Kasumi-1 (cell line): Measurements from ENCODE around the gene KLHL26.
A peak's percentile ranks its signal among the peaks of the same experiment; 100 is the strongest.
"Not testable (repeated sequence)": the region's sequence is repeated elsewhere in the genome, so short reads cannot be mapped to it uniquely, and the experiment has no call there.

Source experiments
- DNase-seq, 2 experiments: peaks; one replicate each; lab custom pipeline; 2025; lab: John Stamatoyannopoulos, UW

The KLHL26 gene, protein sequence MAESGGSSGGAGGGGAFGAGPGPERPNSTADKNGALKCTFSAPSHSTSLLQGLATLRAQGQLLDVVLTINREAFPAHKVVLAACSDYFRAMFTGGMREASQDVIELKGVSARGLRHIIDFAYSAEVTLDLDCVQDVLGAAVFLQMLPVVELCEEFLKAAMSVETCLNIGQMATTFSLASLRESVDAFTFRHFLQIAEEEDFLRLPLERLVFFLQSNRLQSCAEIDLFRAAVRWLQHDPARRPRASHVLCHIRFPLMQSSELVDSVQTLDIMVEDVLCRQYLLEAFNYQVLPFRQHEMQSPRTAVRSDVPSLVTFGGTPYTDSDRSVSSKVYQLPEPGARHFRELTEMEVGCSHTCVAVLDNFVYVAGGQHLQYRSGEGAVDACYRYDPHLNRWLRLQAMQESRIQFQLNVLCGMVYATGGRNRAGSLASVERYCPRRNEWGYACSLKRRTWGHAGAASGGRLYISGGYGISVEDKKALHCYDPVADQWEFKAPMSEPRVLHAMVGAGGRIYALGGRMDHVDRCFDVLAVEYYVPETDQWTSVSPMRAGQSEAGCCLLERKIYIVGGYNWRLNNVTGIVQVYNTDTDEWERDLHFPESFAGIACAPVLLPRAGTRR

DNA sequence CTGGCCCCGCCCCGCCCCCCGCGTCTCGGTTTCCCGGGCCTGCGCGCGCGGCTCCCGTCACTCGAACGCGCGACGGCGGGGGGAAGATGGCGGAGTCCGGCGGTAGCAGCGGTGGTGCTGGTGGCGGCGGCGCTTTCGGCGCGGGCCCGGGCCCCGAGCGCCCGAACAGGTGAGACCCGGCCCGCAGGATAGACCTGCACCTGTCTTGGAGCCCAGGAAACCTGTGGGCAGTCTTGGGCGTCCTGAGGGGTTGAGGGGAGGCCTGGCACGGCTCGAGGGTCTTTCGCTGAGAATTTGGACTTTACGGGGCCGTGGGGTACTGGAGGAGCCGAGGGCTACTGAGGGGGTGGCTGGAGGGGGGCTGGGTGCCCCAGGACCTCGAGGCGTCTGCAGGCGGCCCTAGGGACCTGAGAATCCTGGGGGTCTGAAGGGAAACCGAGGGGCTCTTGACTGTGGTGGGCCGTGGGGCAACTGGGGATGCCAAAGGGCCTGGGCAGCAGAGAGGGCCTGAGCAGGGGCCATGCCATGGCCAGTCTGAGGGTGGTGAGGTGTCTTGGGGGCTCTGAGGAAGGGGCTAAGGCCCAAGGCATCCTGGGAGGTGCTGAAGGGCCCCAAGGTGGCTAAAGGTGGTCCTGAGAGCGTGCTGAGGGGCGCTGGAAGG is at the start of gene KLHL26:
Gene KLHL26, plus strand, starts transcription at position 60 of the 661 bp plus-strand sequence. Its CDS starts 27 bp downstream, at position 87.
- no peak for DNase-seq

DNA sequence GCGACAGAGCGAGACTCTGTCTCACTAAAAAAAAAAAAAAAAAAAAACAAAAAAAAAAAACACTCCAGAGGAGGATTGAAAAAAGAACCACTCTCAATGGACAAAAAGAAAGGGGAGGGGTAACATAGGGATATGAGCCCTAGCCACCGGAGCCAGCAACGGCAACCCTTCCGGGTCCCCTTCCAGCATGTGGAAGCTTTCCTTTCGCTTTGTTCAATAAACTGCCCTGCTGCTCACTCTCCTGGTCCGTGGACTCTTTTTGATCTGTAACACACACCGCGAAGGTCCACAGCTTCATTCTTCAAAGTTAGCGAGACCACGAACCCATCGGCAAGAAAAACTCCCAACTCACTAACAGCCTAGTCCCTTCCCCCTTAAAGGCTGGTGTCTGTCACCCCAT is 49.3 kb upstream of the KLHL26 start:
- DNase-seq: no peak

DNA sequence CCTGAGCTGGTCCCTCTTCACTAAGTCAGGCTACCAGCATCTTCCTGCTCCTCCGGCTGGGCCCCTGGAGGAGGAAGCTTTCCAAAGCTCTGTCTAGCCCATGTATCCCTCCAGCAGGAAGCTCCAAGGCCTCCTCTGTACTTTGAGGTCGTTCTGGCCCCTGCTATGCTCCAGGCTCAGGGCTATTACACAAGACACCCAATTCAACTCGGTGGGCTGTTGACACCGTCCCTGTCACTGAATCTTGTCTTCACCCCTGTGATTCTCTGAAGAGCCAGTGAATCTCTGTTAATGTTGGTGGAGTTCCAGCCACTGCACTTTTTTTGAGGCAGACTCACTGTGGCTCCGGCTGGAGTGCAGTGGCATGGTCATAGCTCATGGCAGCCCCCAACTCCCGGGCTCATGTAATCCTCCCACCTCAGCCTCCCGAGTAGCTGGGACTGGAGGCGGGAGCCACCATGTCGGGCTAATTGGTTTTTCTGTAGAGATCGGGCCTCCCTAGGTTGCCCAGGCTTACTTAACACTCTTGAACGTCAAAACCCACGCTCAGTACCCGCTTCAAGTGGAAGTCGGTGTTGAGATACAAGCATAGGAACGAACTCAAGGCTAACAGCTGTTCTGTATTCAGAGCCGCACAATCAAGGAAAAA is 48.7 kb upstream of the KLHL26 start:
- peak; percentile 29 to 49 for DNase-seq

DNA sequence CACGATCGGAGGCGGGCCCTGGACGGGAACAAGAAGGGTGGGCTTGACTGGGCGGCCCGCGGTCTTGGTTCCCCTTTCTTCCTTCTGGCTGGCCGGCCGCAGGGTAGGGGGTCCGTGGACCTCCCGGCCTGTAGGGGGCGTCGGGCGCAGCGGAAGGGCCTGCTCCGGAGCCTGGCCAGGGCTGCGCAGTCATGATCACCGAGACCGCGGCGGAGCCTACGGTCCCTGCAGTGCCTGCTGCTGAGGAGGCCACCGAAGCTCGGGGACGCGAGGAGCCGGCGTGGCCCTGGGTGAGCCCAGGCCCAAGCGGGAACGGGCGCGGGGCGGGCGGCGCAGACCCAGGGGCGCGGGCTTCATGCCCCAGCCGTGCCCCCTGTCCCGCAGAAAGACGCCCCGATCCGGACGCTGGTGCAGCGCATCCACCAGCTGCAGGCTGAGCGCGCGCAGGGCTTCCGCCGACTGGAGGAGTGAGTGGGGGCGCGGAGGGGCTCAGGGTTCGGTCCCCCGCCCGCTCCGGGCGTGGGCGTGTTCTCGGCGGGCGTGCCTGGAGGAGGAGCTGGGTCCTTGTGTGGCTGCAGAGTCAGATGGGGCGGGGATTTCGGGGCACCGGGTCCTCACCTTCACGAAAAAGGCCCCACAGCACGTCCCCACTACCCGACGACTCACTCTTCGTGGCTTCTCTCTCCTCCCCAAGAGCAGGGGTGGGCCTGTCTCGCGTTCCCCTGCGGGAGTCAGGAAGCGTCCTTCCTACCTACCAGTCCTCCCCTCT is 48.0 kb upstream of the KLHL26 start, which contains the start of gene REX1BD:
Gene REX1BD, plus strand, starts transcription at position 188 of the 769 bp plus-strand sequence. Its CDS starts 4 bp downstream, at position 192.
- DNase-seq: peak; percentile 73 to 88

DNA sequence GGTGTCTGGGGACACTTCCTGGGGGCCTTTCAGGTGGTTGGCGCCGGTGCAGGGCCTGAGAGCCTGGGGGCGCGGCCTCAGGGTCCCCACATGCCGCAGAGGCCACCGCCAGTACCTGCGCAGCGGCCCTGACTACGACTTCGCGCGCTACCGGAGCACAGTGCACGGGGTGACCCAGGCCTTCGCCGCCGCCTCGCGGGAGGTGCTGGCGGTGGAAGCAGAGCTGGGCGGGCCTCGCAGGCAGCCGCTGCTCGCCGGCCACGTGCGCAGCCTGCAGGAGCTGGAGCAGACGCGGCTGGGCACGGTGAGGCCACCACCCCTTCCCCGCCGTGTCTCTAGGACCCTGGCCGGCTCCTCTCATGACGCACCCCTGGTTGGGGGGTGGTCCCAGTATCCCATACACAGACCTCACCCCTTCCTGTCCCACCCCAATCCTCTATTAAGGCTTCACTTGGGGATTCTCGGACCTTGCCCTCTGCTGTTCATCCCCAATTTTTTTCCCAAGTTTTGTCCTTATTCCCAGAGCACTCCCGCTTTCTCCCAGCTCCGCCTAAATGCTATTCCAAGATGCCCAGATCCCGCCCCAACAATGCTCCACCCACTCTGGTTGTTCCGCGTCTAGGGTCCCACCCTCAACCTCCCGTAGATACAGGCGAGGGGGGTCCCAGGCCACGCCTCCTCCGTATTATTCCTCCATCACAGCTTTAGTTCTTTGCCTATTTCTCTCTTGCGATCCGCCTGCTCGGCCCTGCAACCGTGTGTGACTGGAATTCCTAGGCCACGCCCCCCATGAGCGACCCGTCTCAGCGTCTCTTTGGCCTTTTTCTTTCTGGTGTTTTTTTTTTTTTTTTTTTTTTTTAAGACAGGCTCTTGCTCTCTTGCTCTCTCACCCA is 47.2 kb upstream of the KLHL26 start:
- peak; percentile 51 to 54 for DNase-seq

DNA sequence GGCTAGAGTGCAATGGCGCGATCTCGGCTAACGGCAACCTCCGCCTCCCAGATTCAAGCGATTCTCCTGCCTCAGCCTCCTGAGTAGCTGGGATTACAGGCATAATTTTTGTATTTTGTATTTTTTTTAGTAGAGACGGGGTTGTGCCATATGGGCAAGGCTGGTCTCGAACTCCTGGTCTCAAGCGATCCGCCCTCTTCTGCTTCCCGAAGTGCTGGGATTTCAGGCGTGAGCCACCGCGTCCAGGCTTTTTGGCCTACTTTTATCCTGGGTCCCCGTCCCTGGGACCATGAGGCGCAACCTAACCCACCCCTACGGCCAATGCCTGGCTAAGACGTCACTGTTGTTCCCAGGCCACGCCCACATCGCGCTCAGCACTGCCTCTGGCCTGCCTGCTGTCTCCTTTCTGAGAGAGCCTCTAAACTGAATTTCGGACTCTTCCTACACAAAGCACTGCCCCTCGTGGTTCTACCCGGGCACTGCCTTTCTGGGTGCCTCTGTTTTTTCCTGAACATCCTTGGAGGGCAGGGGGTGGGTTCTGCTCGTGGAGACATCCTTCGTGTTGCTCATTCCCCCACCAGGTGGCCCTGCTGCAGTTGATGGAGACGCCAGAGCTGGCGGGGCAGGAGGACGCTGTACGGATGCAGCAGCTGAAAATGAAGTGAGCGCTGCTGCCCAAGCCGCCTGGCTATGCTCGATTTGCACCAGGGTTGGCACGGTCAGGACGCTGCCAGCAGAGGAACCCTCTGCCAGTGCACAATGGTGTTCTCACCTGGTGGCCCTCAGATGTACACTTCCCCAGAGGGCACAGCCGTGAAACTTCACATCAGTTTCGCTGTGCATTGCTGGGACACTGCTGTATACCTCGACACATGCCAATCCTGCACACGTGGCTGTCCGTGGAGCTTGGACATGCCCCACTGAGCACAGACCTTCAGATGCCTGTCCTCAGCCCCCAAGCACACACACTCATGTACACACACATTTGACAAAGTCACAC is 46.3 kb upstream of the KLHL26 start:
- DNase-seq: no peak

DNA sequence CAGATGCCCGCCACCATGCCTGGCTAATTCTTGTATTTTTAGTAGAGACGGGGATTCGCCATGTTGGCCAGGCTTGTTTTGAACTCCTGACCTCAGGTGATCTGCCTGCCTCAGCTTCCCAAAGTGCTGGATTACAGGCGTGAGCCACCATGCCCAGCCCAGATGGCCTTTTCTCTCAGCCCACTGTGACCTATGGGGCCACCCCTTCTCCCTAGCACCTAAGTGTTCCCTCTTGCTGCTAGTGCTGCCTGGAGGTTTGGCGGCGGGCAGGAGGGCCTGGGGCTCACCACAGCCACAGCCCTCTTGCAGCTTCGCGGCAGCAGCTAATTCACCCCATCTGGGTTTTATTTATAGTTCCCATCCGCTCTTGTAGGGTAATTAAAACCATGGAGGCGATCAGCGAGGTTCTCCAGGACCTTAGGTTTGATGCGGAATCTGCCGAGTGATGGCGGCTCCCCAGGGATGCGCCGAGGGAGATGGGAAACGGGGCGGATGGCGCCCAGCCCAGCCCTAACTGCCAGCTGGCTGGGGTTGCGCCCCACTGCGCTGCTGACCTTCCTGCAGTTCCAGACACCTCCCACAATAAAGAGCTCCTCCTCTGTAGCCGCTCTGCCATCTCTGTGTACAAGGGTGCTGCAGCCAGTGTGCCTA is 45.0 kb upstream of the KLHL26 start:
- no peak for DNase-seq

DNA sequence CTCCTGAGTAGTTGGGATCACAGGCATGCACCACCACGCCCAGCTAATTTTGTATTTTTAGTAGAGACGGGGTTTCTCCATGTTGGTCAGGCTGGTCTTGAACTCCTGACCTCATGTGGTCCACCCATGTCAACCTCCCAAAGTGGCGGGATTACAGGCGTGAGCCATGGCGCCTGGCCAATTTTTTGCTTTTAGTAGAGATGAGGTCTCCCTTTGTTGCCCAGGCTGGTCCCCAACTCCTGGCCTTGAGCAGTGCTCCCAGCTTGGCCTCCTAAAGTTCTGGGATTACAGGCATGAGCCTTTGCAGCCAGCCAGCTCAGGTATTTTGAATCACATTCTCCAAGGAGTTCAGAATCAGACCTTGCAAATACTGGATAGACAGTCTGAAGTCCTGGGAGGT is 44.1 kb upstream of the KLHL26 start:
- DNase-seq: not testable (repeated sequence)

DNA sequence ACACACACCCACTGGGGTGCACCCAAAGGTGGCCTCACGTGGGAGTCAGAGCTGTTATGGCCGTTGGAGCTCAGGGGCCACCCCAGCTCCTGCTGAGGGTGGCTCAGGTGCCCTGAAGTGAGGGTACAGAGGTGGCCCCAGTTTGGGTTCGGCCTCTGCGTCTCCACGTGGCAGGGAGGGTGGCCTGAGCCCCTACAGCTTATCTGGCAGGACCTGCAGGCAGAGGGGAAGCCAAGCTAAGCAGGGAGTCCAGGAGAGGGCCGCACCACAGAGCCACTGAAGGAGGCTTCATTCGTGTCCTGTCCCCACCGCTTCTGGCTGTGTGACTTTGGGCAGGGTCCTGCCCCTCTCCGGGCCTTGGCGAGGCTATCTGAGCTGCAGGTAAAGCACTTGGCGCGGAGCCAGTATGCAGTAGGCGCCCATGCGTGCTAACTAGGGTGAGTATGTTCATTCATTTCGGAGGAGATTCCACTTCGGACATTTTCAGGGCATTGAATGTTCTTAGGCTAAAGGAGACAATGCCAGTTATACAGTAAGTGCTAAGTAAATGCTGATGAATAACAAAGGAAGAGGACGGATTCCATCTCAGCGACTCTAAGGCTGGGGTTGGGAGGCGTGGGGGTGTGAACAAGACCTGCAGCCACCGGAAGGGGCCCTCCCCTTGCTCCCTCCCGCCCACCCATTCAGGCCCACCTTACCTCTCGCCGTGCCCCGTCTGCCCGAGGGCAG is 43.3 kb upstream of the KLHL26 start:
- no peak for DNase-seq

DNA sequence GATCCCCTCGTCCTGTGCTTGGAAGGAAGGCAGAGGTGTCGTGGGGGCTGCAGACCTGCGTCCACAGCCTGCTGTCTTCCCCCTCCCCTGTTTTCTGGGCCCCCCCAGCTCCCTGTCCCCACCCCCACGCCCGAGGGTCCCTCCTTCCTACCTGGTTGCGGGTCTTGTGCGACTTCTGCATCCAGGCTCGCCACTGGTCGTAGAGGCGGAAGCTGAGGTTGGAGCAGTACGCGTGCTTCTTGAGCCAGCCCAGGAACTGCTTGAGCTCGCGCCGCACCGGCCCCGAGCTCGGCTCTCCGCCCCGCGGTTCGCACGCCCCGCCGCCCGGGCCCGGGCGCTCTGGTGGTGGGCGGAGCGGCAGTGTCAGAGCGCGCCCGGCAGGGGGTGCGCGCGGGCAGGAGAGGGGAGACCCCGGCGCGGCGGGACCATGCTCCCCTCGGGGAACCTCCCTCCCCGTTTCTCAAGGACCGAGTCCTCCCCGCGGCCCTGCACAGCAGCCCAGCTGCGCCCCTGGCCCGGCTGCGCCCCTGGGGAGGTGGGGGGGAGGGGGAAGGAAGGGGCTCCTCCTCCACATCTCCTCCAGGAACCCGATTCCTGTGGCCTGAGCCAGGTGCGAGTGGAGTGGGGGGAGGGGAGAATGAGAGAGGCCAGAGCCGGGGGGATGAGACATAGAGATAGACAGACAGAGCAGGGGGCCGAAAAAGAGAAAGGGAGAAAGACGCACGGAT is 42.6 kb upstream of the KLHL26 start:
- DNase-seq: peak; percentile 43 to 46

DNA sequence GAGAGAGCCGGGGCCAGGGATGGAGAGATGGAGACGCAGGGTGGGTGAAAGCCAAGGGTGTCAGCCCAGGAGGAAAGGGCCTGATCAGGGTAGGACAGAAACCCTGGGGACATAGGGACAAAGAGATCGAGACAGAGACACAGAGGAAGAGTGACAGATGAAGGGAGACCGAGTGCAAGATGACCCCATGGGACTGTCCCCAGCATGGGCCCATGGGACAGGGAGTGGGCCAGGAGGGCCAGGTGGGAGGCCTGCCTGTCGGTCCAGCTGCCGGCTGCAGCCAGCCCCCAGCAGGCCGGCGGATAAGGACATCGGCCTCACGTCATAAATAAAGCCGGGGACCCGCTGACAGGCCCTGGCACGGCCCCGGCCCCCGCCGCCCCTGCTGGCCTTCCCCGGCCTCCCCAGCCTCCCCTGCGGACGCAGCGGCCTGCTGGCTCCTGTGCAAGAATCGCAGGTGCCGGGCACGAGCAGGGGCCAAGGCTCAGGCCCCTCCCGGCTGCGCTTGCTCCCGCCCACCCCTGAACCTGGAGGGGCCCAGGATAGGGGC is 41.9 kb upstream of the KLHL26 start:
- no peak for DNase-seq

DNA sequence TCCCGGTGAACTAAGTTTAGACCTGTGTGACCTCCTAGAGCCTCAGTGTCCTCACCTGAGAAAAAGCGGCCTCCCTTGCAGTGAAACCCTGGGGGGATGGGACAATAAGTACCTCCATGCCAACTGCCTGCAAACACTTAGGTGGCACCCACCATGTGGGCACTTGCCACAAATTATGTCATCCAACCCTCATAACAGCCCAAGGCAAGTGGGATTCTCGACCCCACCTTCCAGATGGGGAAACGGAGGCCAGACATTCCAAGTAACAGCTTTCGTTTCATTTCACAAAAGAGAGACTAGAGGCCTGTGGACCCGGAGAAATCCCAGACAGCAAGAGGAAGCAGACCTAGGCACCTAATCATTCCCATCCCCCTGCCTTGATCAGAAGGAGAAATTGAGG is 41.4 kb upstream of the KLHL26 start:
- DNase-seq: no peak

DNA sequence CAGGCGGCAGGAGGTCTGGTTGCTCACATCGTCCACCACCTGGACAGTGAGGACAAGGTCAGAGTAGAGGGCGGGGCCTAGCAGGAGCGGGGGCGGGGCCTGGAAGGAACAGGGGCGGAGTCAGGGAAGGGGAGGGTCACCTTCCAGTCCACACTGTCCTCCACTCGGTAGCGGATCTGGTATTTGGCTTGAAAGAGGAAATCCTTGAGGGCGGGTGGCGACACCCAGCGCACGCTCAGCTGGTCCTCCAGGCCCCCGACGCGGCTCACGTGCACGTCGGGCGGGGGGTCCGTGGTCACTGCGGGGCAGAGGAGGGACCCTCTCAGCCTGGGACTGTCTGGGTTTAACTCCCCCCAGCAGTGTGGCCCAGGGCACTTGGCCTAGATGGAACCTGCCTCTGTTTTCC is 40.1 kb upstream of the KLHL26 start:
- DNase-seq: peak; percentile 35 to 52

DNA sequence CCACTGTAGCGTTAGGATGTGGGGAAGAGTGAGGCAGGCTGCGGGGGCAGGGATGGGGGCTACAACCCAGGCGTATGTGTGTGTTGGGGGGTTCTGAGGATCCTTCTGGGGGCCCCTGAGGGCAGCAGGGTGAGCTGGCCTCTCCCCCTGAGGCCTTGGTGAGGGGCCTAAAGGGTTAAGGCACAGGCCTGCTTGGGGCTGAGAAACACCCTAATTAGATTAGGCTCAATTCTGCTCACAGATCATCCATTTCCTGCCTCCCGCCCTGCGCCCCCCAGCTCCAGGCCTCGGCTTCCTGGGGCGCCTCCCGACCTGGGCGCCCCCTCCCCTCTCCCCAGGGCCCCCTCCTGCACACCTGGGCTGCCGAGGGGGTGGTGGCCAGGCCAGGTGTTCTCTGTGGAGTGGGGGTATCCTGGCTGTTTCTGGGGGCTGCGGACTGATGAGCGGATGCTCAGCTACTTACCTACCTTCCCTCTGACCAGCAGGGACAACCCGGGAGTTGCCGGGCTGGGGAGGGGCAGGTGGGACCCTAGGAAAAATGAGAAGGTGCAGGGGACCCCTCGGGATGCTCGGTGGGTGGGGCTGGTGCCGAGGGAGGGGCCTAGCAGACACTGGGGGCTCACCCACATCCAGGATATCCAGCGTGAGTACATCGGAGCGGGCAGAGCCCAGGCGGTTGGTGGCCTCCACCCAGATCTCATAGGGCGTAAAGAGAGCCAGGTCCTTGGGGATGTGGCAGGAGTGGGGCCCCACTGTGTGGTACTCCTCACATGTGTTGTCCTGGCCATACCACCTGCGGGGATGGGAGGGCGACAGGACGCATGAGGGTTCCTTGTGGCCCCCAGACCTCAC is 38.8 kb upstream of the KLHL26 start:
- no peak for DNase-seq

DNA sequence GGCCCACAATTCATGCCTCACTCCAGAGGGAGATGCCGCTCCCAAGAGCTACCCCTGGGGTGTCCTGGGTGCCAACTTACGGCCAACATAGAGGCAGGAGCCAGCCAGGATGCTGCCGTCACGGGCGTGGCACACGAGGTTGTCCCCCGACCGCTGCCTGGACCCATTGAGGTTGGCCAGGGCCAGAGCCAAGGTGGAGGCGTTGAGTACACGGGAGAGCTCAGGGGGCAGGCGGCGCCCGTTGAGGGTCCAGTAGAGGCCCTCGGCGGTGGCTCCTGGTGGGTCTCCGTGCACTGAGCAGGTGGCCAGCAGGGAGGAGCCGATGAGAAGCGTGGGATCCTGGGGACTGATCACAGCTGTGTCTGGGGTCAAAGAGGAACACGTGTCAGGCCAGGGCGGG is 37.3 kb upstream of the KLHL26 start:
- DNase-seq: no peak
